Peyer's patch (tissue), 4 donors: ENCODE data around the gene TAF11L10.
"Not testable (repeated sequence)": the region's sequence is repeated elsewhere in the genome, so short reads cannot be mapped to it uniquely, and the experiment has no call there.

Experiments used
- POLR2A ChIP-seq, 2 donors: fragments of 450-650 bp; IDR thresholded peaks; one replicate each; pipeline ENCODE4 v1.5.1; 2017; ENCODE audit warnings: antibody characterized with exemption in 2 of 2, mild to moderate bottlenecking in 2 of 2, moderate library complexity in 2 of 2
- TF ChIP-seq, protein P1 (sequence below), 6 experiments: fragments of 450-650 bp in 4 of 6; fragments of 200-600 bp in 2 of 6; sonication (generic) in 1 of 6; IDR thresholded peaks; one replicate each; pipeline ENCODE4 v1.5.1; 2017 to 2019; ENCODE audit warnings: antibody characterized with exemption in 6 of 6, mild to moderate bottlenecking in 3 of 6, moderate library complexity in 1 of 6

DNA sequence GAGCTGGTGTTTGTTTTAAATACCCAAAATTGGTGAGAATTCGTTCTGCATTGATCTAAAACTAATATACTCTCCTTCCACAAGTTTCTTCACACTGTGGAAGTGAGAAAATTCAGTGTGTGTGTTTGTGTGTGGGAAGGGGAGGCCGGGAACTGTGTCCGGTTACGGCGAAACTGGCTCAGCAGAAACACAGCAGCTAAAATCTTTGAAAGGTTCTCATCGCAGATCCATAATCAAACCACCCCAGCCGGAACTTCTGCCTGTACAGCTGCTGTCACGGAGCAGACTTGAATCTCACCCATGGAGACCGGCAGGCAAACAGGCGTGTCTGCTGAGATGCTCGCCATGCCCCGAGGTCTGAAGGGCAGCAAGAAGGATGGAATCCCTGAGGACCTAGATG, 34.2 kb upstream of the TAF11L10 start, which contains the start of gene TAF11L13:
- TF ChIP-seq, protein P1, sequence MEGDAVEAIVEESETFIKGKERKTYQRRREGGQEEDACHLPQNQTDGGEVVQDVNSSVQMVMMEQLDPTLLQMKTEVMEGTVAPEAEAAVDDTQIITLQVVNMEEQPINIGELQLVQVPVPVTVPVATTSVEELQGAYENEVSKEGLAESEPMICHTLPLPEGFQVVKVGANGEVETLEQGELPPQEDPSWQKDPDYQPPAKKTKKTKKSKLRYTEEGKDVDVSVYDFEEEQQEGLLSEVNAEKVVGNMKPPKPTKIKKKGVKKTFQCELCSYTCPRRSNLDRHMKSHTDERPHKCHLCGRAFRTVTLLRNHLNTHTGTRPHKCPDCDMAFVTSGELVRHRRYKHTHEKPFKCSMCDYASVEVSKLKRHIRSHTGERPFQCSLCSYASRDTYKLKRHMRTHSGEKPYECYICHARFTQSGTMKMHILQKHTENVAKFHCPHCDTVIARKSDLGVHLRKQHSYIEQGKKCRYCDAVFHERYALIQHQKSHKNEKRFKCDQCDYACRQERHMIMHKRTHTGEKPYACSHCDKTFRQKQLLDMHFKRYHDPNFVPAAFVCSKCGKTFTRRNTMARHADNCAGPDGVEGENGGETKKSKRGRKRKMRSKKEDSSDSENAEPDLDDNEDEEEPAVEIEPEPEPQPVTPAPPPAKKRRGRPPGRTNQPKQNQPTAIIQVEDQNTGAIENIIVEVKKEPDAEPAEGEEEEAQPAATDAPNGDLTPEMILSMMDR (IDR thresholded peaks at IDR 0.05), result not testable (repeated sequence)
- not testable (repeated sequence) for TF ChIP-seq POLR2A (IDR thresholded peaks at IDR 0.05)
